Measurements from ENCODE around the gene DDX50.
"Not testable (repeated sequence)": the region's sequence is repeated elsewhere in the genome, so short reads cannot be mapped to it uniquely, and the experiment has no call there.

DDX50 gene, protein sequence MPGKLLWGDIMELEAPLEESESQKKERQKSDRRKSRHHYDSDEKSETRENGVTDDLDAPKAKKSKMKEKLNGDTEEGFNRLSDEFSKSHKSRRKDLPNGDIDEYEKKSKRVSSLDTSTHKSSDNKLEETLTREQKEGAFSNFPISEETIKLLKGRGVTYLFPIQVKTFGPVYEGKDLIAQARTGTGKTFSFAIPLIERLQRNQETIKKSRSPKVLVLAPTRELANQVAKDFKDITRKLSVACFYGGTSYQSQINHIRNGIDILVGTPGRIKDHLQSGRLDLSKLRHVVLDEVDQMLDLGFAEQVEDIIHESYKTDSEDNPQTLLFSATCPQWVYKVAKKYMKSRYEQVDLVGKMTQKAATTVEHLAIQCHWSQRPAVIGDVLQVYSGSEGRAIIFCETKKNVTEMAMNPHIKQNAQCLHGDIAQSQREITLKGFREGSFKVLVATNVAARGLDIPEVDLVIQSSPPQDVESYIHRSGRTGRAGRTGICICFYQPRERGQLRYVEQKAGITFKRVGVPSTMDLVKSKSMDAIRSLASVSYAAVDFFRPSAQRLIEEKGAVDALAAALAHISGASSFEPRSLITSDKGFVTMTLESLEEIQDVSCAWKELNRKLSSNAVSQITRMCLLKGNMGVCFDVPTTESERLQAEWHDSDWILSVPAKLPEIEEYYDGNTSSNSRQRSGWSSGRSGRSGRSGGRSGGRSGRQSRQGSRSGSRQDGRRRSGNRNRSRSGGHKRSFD

DNA sequence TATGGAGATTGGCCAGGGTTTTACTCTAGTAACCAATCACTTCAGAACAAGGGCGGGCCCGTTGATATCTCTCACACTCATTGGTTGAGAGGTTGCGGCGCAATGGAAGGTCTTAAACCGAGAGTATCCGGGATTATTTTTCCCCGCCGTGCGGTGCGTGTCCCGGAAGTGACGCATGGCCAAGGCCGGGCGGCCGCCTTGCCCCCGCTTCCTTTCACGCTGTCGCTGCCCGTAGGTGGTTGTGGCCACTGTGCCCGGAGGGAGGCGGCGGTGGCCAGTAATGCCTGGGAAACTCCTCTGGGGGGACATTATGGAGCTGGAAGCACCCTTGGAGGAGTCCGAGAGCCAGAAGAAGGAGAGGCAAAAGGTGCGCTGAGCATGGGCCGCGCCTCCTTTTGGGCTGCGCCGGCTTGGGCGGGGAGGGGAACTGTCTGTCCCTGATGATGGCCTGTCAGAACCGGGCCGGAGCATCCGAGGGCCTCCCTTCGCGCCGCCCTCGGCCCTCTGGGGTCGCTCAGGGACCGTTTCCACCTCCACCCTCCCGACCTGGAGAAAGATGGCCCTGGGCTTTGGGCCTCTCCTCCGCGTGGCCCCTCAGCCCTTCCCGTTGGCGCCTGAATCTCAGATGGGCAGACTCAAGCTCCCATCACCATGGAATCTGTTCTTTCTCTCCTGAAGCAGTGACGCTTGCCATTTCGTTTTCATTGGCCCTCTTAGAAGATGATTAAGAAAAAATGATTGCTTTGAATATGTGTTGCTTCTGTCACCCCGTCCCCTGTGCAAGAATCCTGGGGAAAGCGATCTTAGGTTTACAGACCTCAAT is at the start of gene DDX50:
TSS of gene DDX50 (plus strand) at position 211 of the 823 bp plus-strand sequence. CDS start at position 281, 70 bp downstream.
- DNase-seq (ENCODE audit: low read depth in 3 of 3) = peak; percentile 87 to 93 (median 91)

DNA sequence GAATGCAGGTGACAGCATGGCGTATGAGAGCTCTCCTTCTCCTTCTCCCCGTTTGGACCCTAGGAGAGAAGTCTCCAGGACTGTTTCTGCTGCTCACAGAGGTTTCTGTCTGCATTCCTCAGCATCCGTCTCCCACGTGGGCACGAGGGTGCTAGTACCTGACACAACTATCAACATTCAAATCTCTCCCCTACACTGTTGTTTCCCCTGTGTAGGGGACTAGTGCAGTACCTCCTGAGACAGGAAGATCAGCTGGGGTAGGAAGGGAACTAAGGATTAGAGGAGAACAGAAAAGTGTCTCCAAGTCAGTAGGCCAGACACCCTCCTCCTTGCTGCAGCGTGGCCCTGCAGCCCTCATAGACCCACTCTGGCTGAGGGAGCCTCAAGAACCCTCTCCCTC is 44.8 kb upstream of the DDX50 start:
- DNase-seq (ENCODE audit: low read depth in 3 of 3) = no peak

DNA sequence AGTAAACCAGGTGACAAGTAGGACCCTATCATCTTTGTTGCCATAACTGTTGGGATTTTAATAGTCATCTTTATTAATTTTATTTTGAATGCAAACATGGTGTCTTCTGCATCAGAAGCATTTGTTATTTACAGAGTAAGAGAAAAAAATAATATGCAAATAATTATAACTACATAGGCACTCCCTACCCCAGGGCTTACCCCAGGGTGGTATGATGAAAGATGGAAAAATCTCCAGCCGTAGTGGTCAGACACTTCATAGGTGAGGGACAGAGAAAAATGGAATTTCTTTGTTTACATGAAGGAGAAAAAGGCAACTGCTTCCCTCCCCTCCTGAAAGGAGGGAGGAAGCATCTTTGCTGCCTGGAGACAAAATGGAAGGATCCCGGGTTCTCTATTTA is 44.1 kb upstream of the DDX50 start:
- DNase-seq (ENCODE audit: low read depth in 3 of 3) = no peak

DNA sequence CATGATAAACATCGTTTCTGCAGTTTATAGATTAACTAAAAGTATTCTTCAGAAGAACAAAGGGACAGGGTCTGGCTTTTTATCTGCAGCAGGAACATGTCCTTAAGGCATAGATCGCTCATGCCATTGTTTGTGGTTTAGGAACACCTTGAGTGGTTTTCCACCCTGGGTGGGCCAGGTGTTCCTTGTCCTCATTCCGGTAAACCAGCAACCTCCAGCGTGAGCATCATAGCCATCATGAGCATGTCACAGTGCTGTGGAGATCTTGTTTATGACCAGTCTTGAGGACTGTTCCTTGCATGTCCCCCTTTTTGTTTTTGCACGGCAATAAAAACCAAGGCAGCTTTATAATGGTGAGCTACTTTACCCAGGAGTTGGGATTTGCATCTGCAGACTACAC is 39.9 kb upstream of the DDX50 start:
- no peak for DNase-seq (ENCODE audit: low read depth in 3 of 3)

DNA sequence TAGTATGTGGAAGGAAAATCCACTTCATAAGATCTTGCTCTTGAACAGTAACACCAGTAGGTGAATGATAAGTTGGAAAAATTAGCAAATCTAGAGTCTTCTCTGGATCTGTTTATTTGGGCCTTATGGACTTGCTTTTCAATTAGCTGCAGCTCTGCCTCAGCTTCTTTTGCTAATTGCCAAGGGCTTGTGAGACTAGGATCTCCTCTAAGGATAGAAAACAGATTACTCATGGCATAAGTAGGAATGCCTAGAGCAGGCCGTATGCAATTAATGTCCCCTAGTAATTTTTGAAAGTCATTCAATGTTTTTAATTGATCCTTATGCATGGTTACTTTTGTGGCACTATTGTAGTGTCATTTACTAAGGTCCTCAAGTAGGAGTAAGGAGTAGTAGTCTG is 36.5 kb upstream of the DDX50 start:
- DNase-seq (ENCODE audit: low read depth in 3 of 3) = no peak

DNA sequence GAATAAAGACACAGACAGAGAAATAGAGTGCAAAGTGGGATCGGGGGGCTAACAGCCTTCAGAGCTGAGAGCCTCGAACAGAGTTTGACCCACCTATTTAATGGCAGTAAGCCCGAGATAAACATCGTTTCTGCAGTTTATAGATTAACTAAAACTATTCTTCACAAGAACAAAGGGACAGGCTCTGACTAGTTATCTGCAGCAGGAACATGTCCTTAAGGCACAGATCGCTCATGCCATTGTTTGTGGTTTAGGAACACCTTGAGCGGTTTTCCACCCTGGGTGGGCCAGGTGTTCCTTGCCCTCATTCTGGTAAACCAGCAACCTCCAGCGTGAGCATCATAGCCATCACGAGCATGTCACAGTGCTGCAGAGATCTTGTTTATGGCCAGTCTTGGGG is 32.9 kb upstream of the DDX50 start:
- DNase-seq (ENCODE audit: low read depth in 3 of 3) = not testable (repeated sequence)

DNA sequence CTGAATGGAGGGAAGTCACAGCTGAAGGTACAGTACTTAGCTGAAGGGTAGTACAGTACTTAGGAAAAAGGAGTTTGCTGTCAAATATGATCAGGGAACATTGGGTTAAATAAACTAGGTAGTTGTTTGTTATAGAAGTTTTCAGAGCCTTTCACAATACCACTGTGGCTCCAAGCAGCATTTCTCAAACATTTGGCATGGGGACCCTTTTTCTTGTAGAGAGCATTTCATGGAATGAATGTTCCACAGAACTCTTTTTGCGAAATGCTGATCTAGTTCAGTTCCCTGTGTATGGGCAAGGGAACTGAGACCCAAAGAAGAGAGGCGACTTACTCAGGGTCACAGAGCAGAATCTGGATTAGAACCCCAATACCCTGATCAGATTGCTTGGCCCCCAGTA is 31.5 kb upstream of the DDX50 start:
- DNase-seq (ENCODE audit: low read depth in 3 of 3) = no peak

DNA sequence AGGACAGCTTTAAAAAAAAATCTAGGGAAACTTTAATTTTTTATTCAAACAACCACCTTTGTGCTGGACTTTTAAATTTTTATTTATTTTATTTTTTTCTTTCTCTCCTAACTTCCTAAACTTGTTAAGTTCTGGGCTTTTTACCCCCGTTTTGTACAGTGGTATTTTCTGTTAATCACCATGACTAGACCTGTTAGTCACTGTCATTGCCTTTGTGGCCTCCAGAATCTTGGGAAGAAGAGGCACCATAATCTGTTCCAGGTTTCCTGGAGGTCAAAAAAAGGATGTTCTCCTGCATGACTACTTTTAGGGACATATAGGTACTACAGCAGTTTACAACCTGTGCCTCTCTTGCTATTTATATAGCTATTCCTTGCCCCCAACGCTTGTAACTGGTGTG is 31.1 kb upstream of the DDX50 start:
- no peak for DNase-seq (ENCODE audit: low read depth in 3 of 3)

DNA sequence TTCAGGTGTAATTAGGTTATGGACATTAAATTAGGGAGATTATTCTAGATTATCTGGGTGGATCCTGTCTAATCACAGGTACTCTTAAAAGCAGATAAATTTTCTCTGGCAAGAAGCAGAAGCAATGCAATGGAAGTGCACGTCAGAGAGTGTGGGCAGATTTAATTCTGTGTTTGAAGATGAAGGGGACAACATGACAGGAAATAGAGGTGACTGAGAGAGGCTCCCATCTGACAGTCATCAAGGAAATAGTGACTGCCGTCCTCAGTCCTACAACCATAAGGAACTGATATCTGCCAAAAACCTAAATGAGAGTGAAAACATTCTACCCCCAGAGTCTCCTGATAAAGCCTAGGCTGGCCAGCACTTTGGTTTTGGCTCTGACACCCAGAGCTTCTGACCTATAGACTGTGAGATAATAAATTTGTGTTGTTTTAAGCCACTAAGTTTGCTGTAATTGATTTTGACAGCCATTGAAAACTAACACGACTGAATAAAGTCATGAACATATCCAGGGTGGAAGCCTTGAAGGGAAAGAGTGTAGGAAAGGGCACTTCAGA is 30.5 kb upstream of the DDX50 start:
- DNase-seq (ENCODE audit: low read depth in 3 of 3) = no peak

DNA sequence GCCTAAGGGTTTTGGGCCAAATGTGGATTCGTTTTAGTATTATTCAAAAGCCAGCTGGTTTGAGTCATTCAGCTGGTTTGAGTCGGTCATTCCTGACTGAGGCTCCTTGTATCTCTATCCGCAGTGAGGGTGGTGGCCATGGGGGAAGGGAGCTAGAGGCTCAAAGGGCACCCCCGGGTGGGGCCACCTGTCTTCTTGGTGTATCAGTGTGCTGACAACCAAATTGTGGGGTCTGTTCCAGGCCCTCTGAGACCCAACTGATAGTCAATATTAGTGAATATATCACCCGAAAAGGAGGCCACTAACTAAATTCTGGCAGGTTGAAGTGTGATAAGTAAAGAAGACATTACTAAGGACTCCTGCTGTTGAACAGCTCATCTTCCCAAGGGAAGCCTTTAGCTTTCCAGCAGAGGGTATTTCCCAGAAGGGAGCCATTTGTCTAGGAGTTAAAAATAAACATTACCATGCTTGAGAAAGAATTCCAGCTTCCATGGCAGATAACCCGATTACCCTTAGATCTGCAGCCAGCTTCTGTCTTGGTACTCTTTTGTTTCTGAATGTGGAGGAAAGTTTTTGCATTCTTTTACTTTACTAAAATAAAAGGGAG is 29.9 kb upstream of the DDX50 start:
- DNase-seq (ENCODE audit: low read depth in 3 of 3) = no peak

DNA sequence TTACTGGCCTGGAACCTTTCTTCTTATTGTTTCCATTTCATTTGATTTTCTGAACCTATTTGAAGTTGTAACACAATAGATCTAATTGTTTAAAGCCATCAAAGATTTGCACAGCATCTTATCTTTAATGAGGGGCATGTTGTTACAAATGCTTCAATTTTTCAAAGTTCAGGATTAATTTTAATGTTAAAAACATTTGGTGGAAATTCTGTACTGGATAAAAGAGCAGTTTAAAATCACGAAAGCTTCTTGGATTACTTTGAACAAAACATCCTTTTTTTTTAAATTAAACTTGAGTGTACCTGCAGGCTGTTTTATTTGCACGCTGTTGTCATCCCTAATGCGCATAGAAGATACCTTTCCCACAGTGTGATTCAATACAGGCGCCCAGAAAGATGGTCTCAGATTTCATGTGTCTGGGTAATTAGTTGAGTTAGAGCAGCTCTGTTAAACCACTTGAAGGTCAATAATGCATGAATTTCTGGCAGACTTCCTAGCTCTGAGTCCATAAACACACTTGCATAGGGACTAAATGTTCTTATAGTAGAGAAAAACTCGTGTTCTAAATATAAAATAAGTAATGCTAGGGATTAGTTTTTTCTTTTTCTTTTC is 29.3 kb upstream of the DDX50 start:
- DNase-seq (ENCODE audit: low read depth in 3 of 3) = no peak

DNA sequence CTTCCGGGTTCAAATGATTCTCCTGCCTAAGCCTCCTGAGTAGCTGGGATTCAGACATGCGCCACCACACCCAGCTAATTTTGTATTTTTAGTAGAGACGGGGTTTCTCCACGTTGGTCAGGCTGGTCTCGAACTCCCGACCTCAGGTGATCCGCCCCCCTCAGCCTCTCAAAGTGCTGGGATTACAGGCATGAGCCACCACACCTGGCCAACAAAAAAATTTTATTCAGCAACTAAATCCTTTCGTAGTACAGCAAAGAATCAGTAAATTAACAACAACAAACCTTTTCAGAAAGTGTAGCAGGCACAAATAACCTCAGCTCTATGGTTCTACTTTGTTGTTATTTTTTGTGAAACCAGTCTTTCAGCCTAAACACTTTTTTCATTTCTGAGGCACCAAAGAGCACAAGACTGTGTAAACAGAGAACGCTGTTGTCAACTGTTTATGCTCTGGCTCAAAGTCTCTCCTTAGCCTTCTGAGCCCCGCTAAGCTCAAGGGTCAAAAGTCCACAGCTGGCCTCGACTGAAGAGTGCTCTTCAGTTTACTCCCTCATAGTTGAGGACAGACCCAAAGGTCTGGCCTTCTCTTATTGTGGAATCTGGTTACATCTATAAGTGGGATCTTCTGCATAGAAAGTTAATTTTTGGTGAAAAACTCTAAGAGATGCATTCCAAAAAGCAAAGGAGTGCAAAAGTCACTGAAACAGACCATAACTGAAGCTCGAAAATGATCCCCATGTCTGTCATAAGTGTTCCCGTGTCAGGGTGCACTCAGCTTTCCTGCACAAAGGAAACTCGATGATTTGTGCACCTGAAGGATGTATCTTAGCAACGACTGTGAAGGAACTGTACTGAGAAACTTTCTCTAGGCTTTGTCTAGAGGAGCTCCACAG is 24.6 kb upstream of the DDX50 start:
- no peak for DNase-seq (ENCODE audit: low read depth in 3 of 3)

DNA sequence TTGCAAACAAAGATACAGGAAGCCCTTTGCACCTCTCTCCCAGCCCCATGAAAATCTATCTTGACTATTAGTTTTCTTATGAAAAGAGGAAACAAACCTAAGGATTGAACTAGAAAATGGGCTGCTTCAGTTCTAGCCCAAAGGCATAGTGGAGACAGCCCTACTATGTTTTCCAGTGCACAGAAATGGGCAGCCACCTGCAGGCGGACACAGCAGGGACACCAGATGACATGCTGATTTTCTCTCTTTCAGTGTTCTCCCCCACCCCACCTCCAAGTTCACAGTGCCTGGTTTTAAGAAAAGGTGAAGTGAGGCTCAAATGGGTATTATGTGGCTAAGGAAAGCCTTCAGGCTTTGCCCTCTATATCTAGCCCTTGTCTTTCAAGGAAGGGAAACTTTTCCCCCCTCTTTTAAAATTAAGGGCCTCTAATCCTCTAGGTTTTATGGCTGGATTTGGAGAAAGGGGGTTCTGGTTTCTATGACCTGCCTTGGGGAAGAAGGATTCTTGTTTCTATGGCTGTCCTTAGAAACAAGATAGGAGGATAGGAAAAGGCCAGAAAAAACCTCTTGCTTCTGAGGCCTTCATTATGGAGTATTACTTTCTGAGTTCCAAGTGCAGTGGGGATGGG is 23.5 kb upstream of the DDX50 start:
- no peak for DNase-seq (ENCODE audit: low read depth in 3 of 3)

DNA sequence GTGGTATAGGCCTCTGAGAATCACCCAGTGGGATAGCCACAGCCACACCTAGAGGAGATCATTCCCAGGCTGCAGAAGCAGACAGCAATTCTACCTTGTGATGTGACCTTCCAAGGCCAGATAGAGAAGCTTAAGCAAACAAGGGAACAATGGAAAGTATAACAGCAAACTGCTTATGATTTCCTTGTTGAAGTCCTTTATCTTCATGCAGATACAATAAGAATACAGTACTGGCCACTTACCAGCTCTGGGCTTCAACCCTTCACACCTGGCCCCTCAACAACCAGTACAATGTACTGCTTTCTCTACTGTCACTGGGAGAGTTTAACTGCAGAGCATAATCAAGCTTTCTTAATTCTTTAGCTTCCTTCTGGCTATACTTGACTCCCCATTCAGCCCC is 22.6 kb upstream of the DDX50 start:
- no peak for DNase-seq (ENCODE audit: low read depth in 3 of 3)

DNA sequence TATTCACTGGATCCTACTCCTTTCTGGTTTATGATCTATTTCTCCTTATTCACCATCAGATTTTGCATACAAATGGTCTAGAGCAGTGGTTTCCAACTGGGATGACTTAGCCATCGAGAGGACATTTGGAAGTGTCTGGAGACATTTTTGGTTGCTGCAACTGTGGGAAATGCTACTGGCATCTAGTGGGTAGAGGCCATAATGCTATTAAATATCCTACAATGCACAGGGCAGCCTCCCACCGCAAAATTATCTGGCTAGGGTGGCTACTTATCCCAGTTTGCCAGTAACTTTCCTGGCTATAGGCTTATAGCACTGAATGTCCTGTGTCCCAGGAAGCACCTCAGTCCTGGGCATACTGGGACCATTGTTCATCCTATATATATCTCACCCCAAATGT is 21.5 kb upstream of the DDX50 start:
- no peak for DNase-seq (ENCODE audit: low read depth in 3 of 3)

DNA sequence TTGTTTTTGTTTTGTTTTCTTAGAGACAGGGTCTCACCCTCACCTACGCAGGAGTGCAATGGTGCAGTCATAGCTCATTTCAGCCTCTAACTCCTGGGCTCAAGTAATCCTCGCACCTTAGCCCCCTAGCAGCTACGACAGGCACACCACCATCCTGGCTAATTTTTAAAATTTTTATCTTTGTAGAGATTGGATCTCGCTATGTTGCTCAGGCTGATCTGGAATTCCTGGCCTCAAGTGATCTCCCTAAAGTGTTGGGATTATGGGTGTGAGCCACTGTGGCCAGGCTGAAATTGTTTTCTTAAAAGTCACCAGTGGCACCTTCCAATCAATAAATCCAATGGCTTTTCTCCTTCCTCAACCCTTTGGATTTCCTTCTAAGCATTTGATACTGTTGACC is 20.9 kb upstream of the DDX50 start:
- DNase-seq (ENCODE audit: low read depth in 3 of 3) = no peak

DNA sequence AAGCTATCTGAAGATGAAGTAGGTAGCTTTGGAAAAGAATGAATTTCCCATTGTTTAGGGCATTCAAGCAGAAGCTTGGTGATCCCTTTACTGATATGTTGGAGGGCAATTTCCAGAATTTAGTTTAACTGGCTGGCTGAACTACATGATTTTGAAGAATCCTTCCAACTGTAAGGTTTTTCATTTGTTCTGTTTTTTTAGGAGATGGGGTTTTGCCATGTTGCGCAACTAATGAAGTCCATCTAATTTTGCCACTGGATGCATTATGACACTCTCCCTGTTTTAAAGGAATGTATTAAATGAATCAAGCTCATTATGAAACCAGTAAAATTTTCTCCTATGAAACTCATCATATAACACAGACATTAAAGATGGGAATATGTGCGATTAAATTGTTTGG is 6.1 kb upstream of the DDX50 start:
- no peak for DNase-seq (ENCODE audit: low read depth in 3 of 3)

DNA sequence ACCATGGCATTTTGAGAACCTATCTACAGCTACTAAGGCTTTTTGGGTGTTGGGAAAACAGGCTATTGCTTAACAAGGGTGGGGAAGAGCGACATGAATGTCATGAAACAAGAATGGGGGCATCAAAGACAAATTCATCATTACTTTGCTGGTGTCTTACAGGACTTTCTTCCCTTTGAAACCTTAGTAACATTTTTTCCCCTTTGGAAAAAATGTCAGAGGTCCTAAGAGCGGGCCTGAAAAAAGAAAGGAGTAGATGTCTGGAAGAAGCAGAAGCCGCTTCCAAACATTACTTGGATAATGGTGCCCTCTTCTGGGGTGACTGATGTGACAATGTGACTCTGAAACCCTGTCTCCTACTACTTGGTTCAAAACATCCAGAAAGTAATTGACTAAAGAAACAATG is 3.8 kb upstream of the DDX50 start:
- DNase-seq (ENCODE audit: low read depth in 3 of 3) = no peak

DNA sequence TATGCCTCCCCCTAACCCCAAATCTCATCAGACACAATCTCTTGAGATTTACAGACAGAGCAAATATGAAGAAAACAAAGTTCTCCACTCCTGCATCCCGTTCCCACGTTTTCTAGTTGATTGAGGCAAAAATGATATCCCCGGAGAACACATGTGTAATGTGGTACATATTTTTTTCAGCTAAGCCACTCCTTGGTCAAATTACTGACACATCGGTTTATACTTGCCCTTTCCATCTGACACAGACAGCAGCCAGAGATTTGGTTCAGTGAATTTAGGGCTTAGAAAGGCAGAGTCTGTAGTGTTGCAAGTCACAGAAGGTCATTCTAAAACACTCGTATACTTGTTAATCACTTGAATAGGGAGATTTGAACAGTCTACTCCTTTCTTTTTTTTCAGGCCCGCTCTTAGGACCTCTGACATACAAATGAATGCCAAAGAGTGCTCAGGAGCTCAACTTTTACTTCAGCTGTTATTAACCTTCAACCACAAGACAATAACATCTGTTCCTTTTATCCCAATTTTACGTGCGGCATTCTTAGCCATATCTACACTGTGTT is 1.8 kb upstream of the DDX50 start:
- DNase-seq (ENCODE audit: low read depth in 3 of 3) = no peak
